GOT3 (cell line): Measurements from ENCODE around the gene SPTBN2.
"Not testable (repeated sequence)": the region's sequence is repeated elsewhere in the genome, so short reads cannot be mapped to it uniquely, and the experiment has no call there.

Source experiments
- DNase-seq: peaks from one replicate; lab custom pipeline; 2025; ENCODE audit warnings: mixed read lengths; lab: John Stamatoyannopoulos, UW

The SPTBN2 gene

DNA sequence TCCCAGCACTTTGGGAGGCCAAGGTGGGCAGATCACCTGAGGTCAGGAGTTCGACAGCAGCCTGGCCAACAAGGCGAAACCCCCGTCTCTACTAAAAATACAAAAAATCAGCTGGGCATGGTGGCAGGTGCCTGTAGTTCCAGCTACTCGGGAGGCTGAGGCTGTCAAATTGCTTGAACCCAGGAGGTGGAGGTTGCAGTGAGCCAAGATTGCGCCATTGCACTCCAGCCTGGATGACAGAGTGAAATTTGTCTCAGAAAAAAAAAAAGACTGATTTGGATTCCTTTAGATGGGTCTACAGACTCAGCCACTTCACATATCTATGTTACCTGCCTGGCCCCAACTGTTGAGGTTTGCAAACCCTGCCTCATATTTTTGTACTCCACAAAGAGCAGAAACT lies 4.8 kb downstream of the SPTBN2 start:
- not testable (repeated sequence) for DNase-seq

DNA sequence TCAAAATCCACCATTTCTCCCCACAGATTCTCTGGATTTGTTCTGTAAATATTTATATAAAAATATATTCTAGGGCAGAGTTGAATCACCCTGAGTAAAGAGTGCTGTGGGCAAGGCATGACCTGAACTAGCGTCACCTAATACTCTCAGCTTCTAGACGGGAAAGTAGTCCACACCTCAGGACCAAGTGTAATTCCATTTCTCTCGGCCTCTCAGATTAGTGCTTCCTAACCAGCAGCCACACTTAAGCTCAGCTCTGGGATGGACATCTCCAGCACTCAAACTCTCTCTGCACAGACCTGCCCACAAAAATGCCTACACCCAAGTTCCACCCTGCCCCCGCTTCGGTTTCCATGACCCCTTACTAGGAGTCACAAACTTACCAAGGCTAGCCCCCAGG lies 5.3 kb downstream of the SPTBN2 start:
- DNase-seq: no peak

DNA sequence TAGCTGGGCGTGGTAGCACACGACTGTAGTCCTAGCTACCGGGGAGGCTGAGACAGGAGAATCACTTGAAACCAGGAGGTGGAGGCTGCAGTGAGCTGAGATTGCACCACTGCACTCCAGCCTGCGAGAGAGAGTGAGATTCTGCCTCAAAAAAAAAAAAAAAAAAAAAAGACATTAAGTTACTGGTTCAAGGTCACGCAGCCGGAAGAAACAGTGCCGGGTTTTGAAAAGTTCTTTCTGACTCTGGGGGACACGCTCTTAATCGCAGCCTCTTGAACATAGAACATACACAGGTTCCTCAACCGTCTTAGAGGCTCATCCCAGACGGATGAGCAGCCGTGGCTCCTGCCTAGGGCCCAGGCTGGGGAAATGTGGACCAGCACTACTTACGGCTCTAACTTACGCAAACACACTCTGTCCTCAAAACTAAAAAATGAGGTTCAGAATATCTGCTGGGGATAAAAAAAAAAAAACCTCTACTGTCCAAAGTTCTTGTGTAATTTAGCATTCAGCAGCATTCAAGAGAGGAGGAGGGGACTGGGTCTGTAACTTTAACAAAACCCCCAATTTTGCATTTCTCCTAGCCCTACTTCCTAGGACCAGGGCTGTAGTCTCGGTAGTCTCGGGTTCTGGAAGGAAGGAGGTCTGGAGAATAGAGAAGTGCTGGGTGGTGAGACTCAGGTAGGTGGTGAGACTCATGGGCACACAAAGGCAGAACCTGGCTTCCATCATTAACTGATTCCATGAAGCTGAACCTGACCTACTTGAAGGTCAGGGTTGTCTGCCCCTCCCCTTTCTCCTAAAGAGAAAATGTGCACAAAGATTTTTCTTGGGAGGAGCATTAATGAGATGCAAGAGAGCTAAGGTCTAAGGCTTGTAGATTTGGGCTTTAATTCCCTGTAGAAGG lies 6.0 kb downstream of the SPTBN2 start:
- no peak for DNase-seq

DNA sequence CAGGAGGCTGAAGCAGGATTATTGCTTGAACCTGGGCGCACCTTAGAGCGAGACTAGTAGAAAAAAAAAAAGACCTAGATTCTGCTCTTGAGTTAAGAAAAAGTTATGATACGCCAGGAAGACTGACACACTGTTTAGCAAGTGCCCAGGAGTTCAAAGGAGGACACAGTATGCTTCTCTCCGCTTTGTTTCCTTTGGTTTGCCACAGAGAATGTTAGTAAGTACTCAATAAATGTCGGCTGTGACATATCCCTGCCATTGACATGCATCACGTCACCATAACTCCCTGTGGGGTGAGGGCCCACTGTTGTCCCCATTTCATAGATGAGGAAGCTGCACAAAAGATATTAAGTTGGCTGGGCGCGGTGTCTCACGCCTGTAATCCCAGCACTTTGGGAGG lies 7.1 kb downstream of the SPTBN2 start:
- no peak for DNase-seq

DNA sequence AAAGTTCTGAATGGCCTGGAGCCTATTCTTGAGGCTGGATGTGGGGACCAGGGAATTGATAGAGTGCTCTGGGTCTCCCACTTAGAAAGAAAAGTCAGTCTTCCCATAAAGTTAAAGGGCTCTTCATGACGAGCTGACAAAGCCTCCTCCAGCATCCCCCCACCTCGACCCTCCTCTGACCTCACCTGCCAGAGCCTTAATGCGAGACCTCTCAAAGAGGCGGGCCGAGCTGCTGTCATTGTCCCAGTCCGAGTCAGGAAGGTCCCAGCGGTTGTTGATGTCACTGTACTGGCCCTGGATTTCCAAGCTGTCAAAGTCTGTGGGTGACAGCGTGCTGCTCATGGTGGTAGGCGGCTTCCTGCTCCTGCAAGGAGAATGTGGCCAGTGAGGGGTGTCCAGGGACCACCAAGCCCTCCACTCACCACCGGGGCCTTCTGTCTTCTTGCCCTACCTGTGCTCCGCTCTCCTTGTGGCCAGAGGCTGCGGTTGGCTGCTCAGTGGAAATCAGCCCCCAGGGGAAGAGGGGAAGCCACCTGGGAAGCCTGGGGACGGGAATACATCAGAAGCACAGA lies 8.0 kb downstream of the SPTBN2 start:
- no peak for DNase-seq

DNA sequence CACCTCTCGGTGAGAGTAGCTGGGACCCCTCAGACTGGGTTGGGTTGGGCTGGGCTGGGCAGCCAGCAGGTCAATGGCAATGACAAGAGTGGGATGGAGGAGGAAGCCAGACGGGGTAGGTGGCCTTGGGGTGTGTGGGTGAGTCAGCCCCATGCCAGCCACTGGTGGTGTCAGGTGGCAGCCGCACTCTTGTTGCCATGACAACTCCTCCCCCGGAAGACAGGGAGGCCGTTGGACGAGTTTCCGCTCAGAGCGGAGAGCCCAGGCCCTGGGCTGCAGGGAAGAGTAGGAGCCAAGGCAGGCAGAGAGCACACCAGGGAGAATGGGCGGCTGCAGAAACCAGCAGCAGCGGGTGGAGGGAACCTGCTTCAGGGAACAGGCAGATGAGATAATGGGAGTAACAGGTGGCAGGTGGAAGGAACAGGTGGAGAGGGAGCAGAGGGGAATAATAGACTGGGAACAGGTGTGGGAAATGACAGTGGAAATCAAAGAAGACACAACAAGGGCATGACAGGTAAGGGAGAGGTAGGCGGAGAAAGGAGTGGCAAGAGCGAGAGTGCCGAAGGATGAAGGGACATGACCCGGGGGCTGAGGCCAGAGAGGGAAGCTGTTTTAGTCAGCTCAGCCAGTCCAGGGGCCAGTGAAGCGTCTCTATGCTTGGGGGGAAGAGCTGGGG lies 8.7 kb downstream of the SPTBN2 start:
- no peak for DNase-seq

DNA sequence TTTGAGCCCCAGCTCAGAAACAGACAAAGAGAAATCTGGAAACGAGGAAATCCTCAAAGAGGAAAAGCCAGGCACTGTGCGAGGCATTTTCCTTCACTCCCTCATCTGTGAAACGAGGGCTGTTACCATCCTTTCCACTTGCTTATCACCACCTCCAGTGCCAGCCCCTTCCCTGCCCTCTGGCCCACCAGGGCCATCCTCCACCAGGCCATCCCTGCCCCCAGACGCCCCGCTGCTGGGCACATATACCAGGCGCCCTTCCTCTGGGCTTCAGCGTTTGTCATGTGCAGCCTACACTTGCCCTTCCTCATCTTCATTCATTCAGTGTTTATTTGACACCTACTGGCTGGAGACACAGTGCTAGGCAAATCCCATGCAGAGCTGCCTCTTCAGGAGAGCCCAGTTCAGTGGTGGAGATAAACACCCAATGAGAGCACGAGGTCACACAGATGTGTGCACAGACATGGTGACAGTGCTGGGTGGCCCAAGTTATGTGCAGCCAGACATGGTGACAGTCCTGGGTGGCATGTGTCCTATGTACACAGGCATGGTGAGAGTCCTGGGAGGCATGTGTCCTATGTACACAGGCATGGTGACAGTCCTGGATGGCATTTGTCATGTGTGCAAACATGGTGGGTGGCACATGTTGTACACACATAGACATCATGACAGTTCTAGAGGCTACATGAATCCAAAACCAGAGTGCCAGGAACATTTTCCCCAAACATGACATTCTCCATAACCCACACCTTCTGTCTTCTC lies 9.7 kb downstream of the SPTBN2 start:
- DNase-seq: no peak

DNA sequence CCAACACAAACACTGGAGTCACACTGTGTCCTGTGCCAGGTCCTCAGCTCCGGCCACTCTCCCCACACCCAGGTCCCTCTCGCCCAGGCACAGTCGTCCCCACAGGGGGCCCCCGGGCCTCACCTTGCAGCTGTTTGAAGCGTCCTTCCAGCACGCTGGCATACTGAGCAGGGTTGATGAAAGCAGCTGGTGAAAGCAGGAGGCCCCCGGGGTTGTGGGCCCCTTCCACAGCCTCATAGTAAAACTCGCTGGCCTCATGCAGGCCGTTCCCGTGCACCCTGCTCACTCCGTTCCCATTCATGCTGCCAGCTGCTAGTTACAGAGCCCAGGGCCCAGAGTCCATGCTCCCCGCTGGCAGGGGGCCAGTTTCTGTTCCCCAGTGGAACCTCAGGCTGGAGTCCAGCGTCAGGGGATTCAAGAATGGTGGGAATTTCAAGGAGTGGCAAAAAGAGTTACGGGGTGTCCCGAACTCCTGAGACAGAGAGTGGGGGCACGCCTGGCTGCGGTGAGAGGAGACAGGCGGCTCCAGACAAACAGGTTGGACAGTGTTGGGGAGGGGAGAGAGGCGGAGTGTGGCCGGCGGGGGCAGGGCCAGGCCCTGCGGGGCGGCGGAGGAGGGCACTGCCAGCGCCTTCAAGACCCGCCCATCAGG lies 10.6 kb downstream of the SPTBN2 start:
- no peak for DNase-seq

DNA sequence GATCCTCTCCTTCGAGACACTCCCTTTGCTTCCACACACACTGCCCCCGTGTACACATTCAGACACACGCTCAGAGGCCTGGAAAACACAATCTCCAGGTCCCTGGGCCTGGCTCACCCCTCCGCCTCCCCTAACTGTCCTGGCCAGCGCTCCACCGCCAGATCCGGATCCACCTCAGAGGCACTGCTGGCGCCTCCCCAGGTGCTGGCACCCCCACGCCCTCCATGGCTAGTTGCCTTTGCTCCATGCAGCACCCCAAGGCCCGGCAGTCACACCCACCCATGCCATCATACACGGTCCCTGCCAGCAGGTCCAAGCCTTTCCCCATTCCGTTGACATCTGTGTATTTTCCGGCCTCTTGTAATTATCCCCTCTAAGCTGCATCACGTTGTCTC lies 11.1 kb downstream of the SPTBN2 start:
- DNase-seq: no peak

DNA sequence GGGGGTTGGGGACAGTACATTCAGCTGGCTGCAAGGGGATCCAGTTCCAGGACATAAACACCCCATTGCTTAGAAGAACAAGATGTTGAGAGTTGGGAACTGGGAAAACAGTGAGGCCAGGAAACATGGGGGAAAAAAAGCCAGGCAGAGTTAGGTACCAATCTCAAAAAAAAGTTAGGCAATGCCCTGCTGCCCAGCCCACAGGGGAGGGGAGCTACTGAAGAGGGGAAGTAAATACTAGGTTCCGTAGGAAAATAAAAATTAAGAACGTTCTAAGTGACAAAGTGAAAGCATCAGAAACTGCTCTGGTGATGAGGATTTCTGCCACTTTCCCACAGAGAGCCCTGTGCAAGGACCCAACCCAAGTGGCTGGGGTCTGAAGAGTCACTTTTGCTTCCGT lies 12.0 kb downstream of the SPTBN2 start:
- no peak for DNase-seq

DNA sequence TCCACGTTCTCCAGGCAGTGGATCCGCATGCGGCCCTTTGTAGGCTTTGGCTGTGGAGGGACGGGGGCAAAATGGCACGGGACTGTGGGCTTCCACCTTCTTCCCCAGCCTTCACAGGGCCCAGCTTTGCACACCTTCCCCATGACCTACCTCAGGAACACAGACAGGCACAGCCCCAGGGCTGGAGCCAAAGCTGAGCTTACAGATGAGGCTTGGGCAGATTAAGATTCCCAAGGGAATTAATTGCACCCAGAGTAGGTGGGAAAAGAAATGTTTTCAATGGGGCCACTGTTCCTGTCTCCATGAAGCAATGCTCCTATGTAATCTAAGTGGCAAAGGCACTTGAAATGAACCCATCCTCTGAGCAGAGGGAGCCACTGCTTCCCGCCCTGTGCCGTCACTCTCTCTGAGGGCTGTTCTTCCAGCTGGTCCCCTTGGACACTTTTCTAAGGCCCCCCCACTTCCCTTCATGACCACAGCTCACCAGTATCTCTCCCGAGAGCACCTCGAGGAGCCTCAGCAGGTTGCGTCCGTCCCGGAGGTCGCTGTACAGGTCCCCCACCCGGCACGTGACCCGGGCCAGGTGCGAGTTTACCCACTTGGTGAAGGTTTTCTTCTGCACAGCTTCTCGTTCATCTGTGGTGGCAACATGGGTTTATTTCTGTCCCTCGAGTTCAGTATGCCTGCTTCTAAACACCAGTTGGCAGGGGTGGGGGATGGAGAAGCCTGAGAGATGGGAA lies 13.5 kb downstream of the SPTBN2 start:
- DNase-seq: no peak

DNA sequence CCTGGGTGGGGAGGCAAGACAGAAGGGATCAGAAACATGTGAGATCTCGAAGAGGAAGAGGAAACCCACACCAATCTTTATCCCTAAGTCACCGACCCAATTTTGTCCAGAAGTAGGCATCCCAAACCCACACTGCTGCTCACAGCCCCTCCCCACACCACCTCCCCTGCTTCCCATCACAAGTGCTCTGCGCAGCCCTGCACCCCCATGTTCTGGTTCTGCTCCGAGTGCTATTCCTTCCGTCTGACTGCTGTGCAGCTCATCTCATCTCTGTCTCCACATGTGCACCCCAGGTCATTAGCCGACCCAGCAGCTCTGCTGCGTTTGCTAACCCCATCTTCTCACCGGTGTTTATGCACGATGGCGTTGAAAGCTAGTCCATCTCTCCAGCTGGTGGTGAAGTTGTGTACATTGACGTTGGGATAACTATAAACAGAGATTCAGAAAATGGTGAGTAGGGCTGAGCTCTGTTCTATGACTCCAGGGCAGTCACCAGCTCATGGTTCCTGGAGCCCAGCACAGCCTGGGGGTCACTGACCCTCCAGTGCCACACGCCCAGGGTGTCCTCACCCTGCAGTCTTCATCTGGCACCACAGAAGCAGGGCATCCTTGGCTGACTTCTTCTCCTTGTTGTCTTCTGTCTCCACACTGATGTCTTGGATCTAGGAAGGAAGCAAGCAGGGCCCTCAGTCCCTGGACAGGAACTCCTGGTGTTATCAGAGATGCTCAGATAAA lies 15.1 kb downstream of the SPTBN2 start:
- no peak for DNase-seq

DNA sequence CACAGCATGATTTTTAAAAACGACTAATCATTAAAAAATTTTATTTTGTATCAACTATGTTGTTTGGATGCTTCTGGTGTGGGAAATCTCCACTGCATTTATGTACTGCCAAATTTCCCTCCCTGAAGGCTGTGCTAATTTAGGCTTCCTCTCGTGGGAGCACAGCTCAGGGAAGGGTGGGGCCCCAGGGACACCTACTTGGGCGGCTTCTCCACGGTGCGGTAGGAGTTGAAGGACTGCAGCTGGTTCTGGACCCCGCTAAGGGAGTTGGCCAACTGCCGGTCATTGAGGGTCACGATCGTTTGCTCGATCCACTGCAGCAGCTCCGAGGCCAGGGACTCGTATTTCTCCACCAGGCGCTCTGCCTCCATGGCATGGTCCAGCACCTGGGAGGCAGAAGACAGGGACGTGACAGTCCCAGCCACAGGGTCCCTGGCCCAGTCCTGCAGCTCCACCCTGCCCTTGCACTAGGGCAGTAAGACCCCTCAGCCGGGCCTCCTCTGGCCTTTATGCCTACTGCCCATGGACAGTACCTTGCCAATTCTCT lies 18.6 kb downstream of the SPTBN2 start:
- DNase-seq: no peak

DNA sequence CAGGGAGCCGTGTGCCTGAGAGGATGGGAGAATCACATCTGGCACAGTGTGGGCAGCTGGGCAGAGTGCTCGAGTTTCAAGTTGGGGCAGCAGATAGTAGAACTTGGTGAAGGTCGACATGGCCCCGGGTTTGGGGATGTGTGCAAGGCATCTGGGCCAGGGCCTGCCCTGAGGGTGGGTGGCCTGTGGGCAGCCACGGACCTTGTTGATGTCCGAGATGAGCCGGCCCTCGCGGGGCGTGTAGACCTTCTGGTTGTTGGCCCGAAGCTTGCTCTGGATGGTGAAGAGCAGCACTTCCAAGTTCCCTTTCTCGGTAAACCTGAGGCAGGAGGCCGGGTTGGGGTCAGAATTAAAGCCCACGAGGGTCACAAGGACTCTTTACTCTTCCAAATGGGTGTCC lies 20.3 kb downstream of the SPTBN2 start:
- DNase-seq: no peak

DNA sequence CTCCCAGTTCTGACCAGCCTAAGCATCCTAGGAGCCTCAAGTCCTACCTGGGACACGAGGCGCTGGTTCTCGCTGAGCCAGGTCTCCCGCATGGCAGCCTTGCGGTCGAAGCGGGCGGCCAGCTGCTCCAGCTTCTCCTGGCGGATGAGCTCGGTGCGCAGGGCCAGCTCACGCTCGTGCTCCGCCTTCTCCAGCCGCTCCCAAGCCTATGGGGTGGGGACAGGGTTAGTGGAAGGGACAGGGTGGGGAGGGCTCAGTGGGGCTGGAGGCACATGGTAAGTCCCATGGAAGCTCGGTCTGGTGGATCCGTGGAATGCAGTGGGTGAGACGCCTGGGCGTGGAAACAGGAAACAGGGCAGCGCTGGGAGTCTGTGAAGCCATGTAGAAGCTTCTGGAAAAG lies 20.9 kb downstream of the SPTBN2 start:
- no peak for DNase-seq

DNA sequence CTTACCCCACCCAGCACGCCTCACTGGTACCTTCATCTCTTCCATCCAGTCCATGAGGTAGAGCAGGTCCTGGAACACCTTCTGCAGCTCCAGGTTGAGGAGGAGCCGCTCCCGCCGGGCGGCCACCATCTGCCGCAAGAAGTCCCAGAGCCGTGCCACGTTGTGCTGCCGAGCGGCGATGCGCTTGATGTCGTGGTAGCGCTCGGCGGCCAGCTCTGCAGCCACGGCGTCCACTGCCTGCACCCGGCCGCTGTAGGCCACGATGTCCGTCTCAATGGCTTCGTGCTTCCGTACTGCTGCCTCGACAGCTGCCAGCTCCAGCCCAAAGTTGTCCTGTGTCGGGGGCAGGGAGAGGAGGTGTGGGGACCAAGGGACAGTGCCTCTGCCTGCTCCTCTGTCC lies 21.5 kb downstream of the SPTBN2 start:
- no peak for DNase-seq

DNA sequence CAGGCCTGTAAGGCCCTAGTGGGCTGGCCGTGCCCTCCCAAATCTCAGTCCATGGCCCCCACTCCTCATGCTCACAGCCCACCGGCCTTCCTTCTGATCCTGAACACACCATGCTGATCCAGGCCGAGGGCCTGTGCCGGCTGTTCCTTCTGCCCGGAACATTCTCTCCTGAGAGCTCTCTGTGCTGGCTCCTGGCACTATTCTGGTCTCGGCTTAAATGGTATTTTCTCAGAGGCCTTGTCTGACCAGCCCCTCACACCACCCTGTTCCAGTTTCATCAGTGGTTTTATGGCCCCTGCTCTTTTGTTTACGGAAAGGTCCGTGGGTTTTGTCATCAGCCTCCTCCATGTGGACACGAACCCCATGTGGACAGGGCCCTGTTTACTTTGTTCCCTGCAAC lies 22.0 kb downstream of the SPTBN2 start:
- DNase-seq: no peak

DNA sequence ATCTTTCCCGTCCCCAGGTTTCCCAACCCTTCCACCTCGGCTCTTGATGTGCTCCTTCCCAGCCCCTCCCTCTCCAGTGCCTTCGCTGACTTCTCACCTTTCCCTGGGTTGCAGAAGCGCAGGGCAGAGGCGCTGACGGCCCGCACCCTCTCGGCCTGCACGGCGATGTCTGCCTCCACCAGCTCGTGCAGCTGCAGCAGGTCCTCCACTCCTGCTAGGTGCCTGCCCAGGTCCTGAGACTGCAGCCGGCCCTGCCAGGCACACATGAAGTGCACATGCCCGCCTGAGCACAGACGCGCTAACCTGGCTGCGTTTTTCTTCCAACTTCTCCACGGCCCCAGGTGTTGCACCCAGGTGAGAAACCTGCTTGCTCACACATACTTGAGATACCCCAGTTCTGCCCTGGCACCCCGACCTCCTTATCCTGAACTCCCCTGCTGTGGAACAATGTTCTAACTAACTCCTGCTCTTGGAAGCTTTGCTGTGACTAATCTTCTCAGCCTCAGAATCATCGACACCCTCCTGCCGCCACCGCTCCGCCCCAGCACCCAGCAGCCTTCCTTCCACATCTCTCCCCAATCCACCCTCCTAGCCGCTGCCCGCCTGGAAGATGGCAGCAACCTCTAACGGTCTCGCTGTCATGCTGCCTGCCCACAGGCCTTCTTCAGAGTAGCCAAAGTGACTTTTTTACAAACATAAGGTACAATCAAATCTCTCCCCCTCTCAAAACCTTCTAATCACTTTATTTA lies 23.3 kb downstream of the SPTBN2 start:
- DNase-seq: no peak

DNA sequence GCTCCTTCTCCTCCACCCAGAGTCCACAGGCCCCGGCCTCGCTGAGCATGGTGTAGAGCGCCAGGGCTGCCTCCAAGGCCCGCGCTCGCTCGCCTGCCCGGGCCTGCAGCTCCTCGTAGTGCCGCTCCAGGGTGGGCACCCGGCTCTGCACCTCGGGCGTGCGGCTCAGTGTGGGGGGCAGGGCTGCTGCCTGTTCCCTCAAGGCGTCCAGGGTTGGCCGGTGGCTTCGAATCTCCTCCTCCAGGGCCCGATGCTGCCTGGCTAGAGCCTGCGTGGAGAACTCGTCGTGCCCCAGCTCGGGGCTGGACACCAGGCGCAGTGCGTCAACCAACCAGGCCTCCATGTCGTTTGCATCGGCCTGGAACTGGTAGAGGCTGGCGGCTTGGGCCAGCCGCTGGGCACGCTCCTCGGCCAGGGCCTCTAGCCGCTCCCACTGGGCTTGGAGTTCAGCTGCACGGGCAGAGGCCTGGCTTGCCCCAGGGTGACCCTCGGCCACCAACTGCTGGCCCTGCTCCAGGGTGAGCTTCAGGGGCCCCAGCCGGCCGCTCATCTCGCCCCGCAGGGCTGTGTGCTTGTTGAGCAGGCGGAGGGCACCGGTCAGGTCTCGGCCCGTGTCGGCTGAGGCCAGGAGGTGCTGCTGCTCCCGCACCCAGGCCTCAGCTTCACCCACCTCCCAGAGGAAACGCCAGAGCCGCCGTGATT lies 24.2 kb downstream of the SPTBN2 start:
- no peak for DNase-seq
